Measurements from ENCODE around the gene FSIP1. TPM values are rescaled to one million over a fixed set of nuclear protein-coding genes. Genes with fewer than 3 reads are reported as not detected.

Gene FSIP1
- total RNA-seq, 2 donors from 2014 or later = 0.77 to 1.7 TPM

- H3K4me1 ChIP-seq (ENCODE audit: control insufficient read depth, insufficient read depth, low read length) = peaks cover 3% of the 10 kb centered on the region
- H3K9ac ChIP-seq (ENCODE audit: extremely low read depth, low read length, poor library complexity, severe bottlenecking) = no peak overlapping the region
- DNase-seq = no peak
- no peaks in the 10 kb centered on the region for H3K27me3 ChIP-seq (ENCODE audit: control insufficient read depth, insufficient read depth, low read length, poor library complexity, severe bottlenecking)
- H3K27me3 Mint-ChIP-seq (ENCODE audit: insufficient read depth) = peaks cover 10% of the 10 kb centered on the region
- H3K4me3 Mint-ChIP-seq = no peak overlapping the region
- H3K27ac ChIP-seq (ENCODE audit: low read depth, low read length) = no peak overlapping the region
- H3K4me1 Mint-ChIP-seq = peaks cover 13% of the 10 kb centered on the region
- WGBS, 2 experiments (ENCODE audit: insufficient coverage in 1 of 2, insufficient read length in 1 of 2) = 94 to 97% methylated on average over 6 to 7 of the region's 7 CpGs
- H3K36me3 Mint-ChIP-seq (ENCODE audit: low read depth) = peaks cover 19% of the 10 kb centered on the region
- no peaks in the 10 kb centered on the region for H3K9me3 ChIP-seq (ENCODE audit: control insufficient read depth, low read length)
- H3K36me3 ChIP-seq (ENCODE audit: control insufficient read depth, insufficient read depth, low read length) = peaks cover 63% of the 10 kb centered on the region
- H3K27ac Mint-ChIP-seq = no peak overlapping the region
- H3K9me3 Mint-ChIP-seq = no peaks in the 10 kb centered on the region
- no peak for TF ChIP-seq CTCF (conservative IDR thresholded peaks at IDR 0.05)
- no peak overlapping the region for H3K4me3 ChIP-seq (ENCODE audit: low read length)
Observed at GRCh38 chr15:39584266-39584659, 198.4 kb downstream of the FSIP1 start.

GRCh38 chr15:39583596-39584265, 198.9 kb downstream of the FSIP1 start:
- Histone ChIP-seq H3K4me1 (ENCODE audit: control insufficient read depth, insufficient read depth, low read length) (peaks cover 3% of the 10 kb centered on the region), H3K4me3 (ENCODE audit: low read length) (no peak overlapping the region), H3K9me3 (ENCODE audit: control insufficient read depth, low read length) (no peaks in the 10 kb centered on the region), H3K9ac (ENCODE audit: extremely low read depth, low read length, poor library complexity, severe bottlenecking) (no peak overlapping the region), H3K36me3 (ENCODE audit: control insufficient read depth, insufficient read depth, low read length) (peaks cover 58% of the 10 kb centered on the region), H3K27me3 (ENCODE audit: control insufficient read depth, insufficient read depth, low read length, poor library complexity, severe bottlenecking) (no peaks in the 10 kb centered on the region), H3K27ac (ENCODE audit: low read depth, low read length) (no peak overlapping the region)
- Mint-ChIP-seq H3K27me3 (ENCODE audit: insufficient read depth) (peaks cover 15% of the 10 kb centered on the region), H3K4me1 (peaks cover 18% of the 10 kb centered on the region), H3K36me3 (ENCODE audit: low read depth) (peaks cover 14% of the 10 kb centered on the region), H3K27ac (no peak overlapping the region), H3K4me3 (no peak overlapping the region), H3K9me3 (no peaks in the 10 kb centered on the region)
- TF ChIP-seq CTCF (conservative IDR thresholded peaks at IDR 0.05) = peak; percentile 66
- peak; percentile 81 for DNase-seq
- 90 to 97% methylated on average over 8 to 12 of the region's 13 CpGs for WGBS, 2 experiments (ENCODE audit: insufficient coverage in 1 of 2, insufficient read length in 1 of 2)

GRCh38 chr15:39582977-39583595, 199.6 kb downstream of the FSIP1 start:
- Histone ChIP-seq H3K4me1 (ENCODE audit: control insufficient read depth, insufficient read depth, low read length) (peaks cover 3% of the 10 kb centered on the region), H3K27ac (ENCODE audit: low read depth, low read length) (no peak overlapping the region), H3K27me3 (ENCODE audit: control insufficient read depth, insufficient read depth, low read length, poor library complexity, severe bottlenecking) (no peaks in the 10 kb centered on the region), H3K9ac (ENCODE audit: extremely low read depth, low read length, poor library complexity, severe bottlenecking) (no peak overlapping the region), H3K4me3 (ENCODE audit: low read length) (peak overlapping the region; percentile 47), H3K36me3 (ENCODE audit: control insufficient read depth, insufficient read depth, low read length) (peaks cover 51% of the 10 kb centered on the region), H3K9me3 (ENCODE audit: control insufficient read depth, low read length) (no peaks in the 10 kb centered on the region)
- H3K4me1 Mint-ChIP-seq = peaks cover 21% of the 10 kb centered on the region
- H3K9me3 Mint-ChIP-seq = no peaks in the 10 kb centered on the region
- H3K27ac Mint-ChIP-seq = no peak overlapping the region
- DNase-seq = no peak
- TF ChIP-seq CTCF (conservative IDR thresholded peaks at IDR 0.05) = no peak
- no peak overlapping the region for H3K4me3 Mint-ChIP-seq
- H3K36me3 Mint-ChIP-seq (ENCODE audit: low read depth) = peaks cover 14% of the 10 kb centered on the region
- WGBS, 2 experiments (ENCODE audit: insufficient coverage in 1 of 2, insufficient read length in 1 of 2) = 62 to 86% methylated on average over 2 to 4 of the region's 4 CpGs
- peaks cover 21% of the 10 kb centered on the region for H3K27me3 Mint-ChIP-seq (ENCODE audit: insufficient read depth)
